SK-N-MC (cell line): ENCODE measurements around the gene NIPAL4.

Experiments used
- DNase-seq: peaks from one replicate; pipeline ENCODE4 v3.0.0-alpha.2; 2011; ENCODE audit warnings: low read depth, low spot score
- H3K27ac ChIP-seq: fragments of 200-600 bp; sonication (generic); 2 replicates; pipeline ENCODE4 v1.5.1; 2016; ENCODE audit warnings: mixed run types
- H3K36me3 ChIP-seq: fragments of 200-600 bp; sonication (generic); 2 replicates; pipeline ENCODE4 v1.6.1; 2017; ENCODE audit warnings: antibody characterized with exemption, low read length, mixed read lengths; ENCODE audit not compliant: insufficient read depth
- H3K4me3 ChIP-seq: fragments of 200-600 bp; sonication (generic); 2 replicates; pipeline ENCODE4 v1.5.1; 2016
- H3K9ac ChIP-seq: fragments of 200-600 bp; sonication (generic); 2 replicates; pipeline ENCODE4 v1.8.0; 2017; ENCODE audit warnings: mixed run types, mixed read lengths; ENCODE audit not compliant: insufficient read length
- H3K9me3 ChIP-seq: fragments of 200-600 bp; sonication (generic); 2 replicates; pipeline ENCODE4 v1.6.1; 2017; ENCODE audit warnings: low read depth, mild to moderate bottlenecking, antibody characterized with exemption, low read length, moderate library complexity, mixed read lengths
- EZH2 ChIP-seq: fragments of 200-600 bp; sonication (generic); IDR thresholded peaks from one replicate; pipeline ENCODE4 v1.6.1; 2017; ENCODE audit warnings: antibody characterized with exemption
- FOXP2 ChIP-seq: optimal IDR thresholded peaks from 2 replicates; pipeline ENCODE3; 2011; ENCODE audit warnings: mild to moderate bottlenecking, moderate library complexity; ENCODE audit not compliant: insufficient read depth; ENCODE audit errors: extremely low read length, control extremely low read depth
- POLR2AphosphoS5 ChIP-seq: IDR thresholded peaks from 2 replicates; pipeline ENCODE4 v1.6.1; 2012; ENCODE audit warnings: mild to moderate bottlenecking, low read depth, low read length, borderline replicate concordance

Gene NIPAL4

DNA sequence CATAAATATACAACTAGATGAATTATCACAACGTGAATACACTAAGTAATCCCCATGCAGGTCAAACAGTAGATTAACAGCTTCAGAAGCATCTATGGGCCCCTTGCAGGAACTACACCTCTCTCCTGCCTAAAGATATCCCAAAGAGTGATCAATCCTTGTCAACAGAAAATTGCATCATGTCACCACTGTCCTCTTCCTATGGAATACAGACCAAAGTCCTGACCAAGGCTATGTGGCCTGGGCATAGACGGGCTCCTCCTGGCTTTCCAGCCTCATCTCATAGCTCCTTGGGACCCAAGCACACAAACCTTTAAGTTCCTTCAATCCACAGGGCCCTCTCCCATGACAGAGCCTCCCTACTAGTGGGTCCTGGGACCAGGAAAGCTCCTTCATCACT is 25.3 kb downstream of the NIPAL4 start:
- TF ChIP-seq POLR2AphosphoS5 = no peak
- no peak for TF ChIP-seq FOXP2
- TF ChIP-seq EZH2 = no peak
- H3K27ac ChIP-seq = no peak overlapping the region
- H3K36me3 ChIP-seq = no peaks in the 10 kb centered on the region
- DNase-seq = no peak
- H3K9ac ChIP-seq = no peak overlapping the region
- H3K9me3 ChIP-seq = no peaks in the 10 kb centered on the region
- no peak overlapping the region for H3K4me3 ChIP-seq

DNA sequence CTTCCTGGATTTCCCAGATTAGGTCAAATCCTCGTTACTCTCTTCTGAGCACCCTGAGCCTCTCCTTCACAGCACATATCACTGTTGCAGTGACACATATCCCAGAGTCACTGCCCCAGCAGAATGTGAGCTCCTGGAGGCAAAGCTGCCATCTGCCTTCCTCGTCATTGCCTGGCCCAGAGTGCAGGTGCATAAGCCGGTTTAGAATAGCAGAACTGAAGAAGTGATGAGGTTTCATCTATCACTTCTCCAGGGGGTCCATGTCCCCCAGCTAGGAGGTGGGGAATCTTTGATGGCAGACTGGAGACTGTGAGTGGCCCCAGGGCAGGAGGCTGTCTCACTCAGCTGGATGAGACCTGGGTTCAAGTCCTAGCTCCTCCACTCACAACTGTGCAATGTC is 25.8 kb downstream of the NIPAL4 start:
- no peak for DNase-seq
- Histone ChIP-seq H3K9ac (no peak overlapping the region), H3K4me3 (no peak overlapping the region), H3K9me3 (no peaks in the 10 kb centered on the region), H3K36me3 (no peaks in the 10 kb centered on the region), H3K27ac (no peak overlapping the region)
- TF ChIP-seq POLR2AphosphoS5 = no peak
- no peak for TF ChIP-seq EZH2
- no peak for TF ChIP-seq FOXP2

- TF ChIP-seq FOXP2 = no peak
- TF ChIP-seq POLR2AphosphoS5 = no peak
- no peak for TF ChIP-seq EZH2
- Histone ChIP-seq H3K9me3 (no peaks in the 10 kb centered on the region), H3K36me3 (no peaks in the 10 kb centered on the region), H3K9ac (no peak overlapping the region), H3K4me3 (no peak overlapping the region), H3K27ac (no peak overlapping the region)
- no peak for DNase-seq
Measured at GRCh38 chr5:157486221-157486681, 26.2 kb downstream of the NIPAL4 start.

DNA sequence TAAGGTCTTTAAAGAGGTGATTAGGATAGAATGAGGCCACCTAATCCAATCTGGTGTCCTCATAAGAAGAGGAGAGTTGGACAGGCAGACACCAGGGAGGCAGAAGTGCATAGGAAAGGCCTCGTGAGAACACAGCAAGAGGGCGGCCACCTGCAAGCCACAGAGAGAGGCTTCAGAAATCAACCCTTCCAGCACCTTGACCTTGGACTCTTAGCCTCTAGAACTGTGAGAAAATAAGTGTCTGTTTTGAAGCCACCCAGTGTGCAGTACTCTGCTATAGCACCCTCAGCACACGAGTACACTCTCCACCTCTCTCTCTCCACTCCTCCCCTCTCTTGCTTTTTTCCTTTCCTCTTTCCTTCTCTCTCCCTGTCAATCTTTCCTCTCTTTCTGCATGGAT is 26.8 kb downstream of the NIPAL4 start:
- no peak for TF ChIP-seq FOXP2
- no peak for TF ChIP-seq POLR2AphosphoS5
- no peak for TF ChIP-seq EZH2
- no peak for DNase-seq
- no peak overlapping the region for H3K27ac ChIP-seq
- no peak overlapping the region for H3K9ac ChIP-seq
- H3K4me3 ChIP-seq = no peak overlapping the region
- H3K9me3 ChIP-seq = no peaks in the 10 kb centered on the region
- H3K36me3 ChIP-seq = no peaks in the 10 kb centered on the region

- H3K9ac ChIP-seq = no peak overlapping the region
- H3K9me3 ChIP-seq = no peaks in the 10 kb centered on the region
- no peak overlapping the region for H3K27ac ChIP-seq
- DNase-seq = no peak
- no peak overlapping the region for H3K4me3 ChIP-seq
- no peak for TF ChIP-seq EZH2
- no peak for TF ChIP-seq POLR2AphosphoS5
- TF ChIP-seq FOXP2 = no peak
- H3K36me3 ChIP-seq = no peaks in the 10 kb centered on the region
Measured at GRCh38 chr5:157487358-157487757, 27.3 kb downstream of the NIPAL4 start.

GRCh38 chr5:157491471-157491995 is 31.5 kb downstream of the NIPAL4 start:
- H3K27ac ChIP-seq = no peak overlapping the region
- H3K4me3 ChIP-seq = no peak overlapping the region
- no peak for TF ChIP-seq POLR2AphosphoS5
- TF ChIP-seq EZH2 = no peak
- no peak for TF ChIP-seq FOXP2
- no peak overlapping the region for H3K9ac ChIP-seq
- no peak for DNase-seq
- no peaks in the 10 kb centered on the region for H3K36me3 ChIP-seq
- H3K9me3 ChIP-seq = no peaks in the 10 kb centered on the region

- Histone ChIP-seq H3K36me3 (no peaks in the 10 kb centered on the region), H3K4me3 (no peak overlapping the region), H3K9me3 (no peaks in the 10 kb centered on the region), H3K27ac (no peak overlapping the region), H3K9ac (no peak overlapping the region)
- TF ChIP-seq POLR2AphosphoS5 = no peak
- no peak for DNase-seq
Measured at GRCh38 chr5:157492886-157493285, 32.9 kb downstream of the NIPAL4 start.

- no peak overlapping the region for H3K4me3 ChIP-seq
- no peaks in the 10 kb centered on the region for H3K9me3 ChIP-seq
- DNase-seq = no peak
- TF ChIP-seq POLR2AphosphoS5 (no peak), FOXP2 (no peak), EZH2 (no peak)
- no peak overlapping the region for H3K9ac ChIP-seq
- H3K27ac ChIP-seq = no peak overlapping the region
- H3K36me3 ChIP-seq = no peaks in the 10 kb centered on the region
Measured at GRCh38 chr5:157494178-157494832, 34.3 kb downstream of the NIPAL4 start.

DNA sequence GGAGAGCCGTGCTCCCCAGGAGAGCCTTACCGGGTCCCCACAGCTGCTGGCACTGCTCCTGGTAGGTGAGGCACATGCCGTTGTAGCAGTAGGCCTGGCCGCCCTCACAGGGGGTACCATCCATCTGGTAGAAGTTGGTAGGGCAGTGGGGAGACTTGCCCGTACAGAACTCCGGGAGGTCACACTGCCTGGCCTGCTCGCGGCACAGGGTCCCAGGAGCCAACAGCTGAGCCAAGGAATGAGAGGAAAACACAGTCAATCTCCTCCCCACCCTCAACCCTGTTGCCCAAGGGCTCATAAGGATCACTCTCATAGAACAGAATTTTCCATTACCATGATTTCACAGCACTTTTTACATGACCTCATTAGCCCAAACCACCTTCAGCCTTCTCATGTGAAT is 36.9 kb downstream of the NIPAL4 start:
- Histone ChIP-seq H3K9ac (no peak overlapping the region), H3K4me3 (no peak overlapping the region), H3K27ac (no peak overlapping the region), H3K9me3 (no peaks in the 10 kb centered on the region), H3K36me3 (no peaks in the 10 kb centered on the region)
- TF ChIP-seq FOXP2 (no peak), EZH2 (no peak), POLR2AphosphoS5 (no peak)
- DNase-seq = no peak
